Astrocyte of the cerebellum (primary cell): ENCODE measurements around the gene KCNIP4.

Experiments
- DNase-seq: peaks from one replicate; pipeline ENCODE4 v3.0.0-alpha.2; 2011; ENCODE audit warnings: low read depth
- H3K4me3 ChIP-seq: 2 replicates; pipeline ENCODE4 v1.5.1; 2011; ENCODE audit warnings: mild to moderate bottlenecking, low read depth, low read length, moderate library complexity
- CTCF ChIP-seq: IDR thresholded peaks from 2 replicates; pipeline ENCODE4 v1.5.1; 2012; ENCODE audit warnings: low read length, low read depth, moderate library complexity, mild to moderate bottlenecking; ENCODE audit errors: missing control alignments
- in situ Hi-C: cut with HindIII; loops from 2 replicates; pipeline ENCODE4 v1.10.0; 2017; ENCODE audit warnings: low sequenced_read_pairs

Gene KCNIP4

DNA sequence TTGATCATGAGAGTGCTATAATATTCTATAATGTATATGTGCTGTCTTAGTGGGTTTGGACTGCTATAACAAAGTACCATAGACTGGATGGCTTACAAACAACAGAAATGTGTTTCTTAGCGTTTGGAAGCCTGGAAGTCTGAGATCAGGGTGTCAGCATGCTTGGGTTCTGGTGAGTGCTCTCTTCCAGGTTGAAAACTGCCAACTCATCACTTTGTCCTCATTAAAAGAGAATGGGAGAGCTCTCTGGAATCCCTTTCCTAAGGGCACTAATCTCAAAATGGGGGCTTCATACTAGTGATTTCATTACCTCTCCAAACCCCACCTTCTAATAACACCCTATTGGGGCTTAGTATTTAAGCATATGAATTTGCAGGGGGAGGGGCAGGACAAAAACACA is 33.5 kb upstream of the KCNIP4 start:
- no peak overlapping the region for H3K4me3 ChIP-seq
- no peak for DNase-seq
- in situ Hi-C loops = no loop called here
- TF ChIP-seq CTCF = no peak

- in situ Hi-C loops = no loop called here
- no peak for TF ChIP-seq CTCF
- no peak for DNase-seq
- no peak overlapping the region for H3K4me3 ChIP-seq
These were observed 30.6 kb upstream of the KCNIP4 start for GRCh38 chr4:21979196-21979595.

- no peak for DNase-seq
- in situ Hi-C loops = no loop called here
These were observed 27.6 kb upstream of the KCNIP4 start for GRCh38 chr4:21976166-21976565.

DNA sequence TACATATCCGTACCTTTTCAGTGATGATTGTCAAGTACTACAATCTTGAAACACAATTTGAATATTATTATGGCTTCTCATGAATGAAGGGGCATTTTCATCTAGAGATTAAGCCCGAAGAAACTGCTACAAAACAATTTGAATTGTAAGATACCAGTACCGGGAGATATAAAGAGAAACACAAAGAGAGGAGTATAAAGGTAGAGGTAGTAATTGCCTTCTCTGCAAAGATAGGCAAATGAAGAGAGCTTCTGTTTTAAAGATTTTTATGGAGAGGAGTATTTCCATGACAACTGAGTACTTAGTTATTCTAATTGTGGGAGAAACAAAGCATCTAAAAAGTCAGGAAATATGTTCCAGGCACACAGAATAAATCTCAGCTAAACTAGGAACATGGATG is 25.3 kb upstream of the KCNIP4 start:
- in situ Hi-C loops = no loop called here
- DNase-seq = no peak
- H3K4me3 ChIP-seq = no peak overlapping the region
- TF ChIP-seq CTCF = no peak

More at GRCh38 chr4:21976166-21976565, 27.6 kb upstream of the KCNIP4 start:
- no peak overlapping the region for H3K4me3 ChIP-seq
- no peak for TF ChIP-seq CTCF

- no peak for DNase-seq
- in situ Hi-C loops = no loop called here
- no peak overlapping the region for H3K4me3 ChIP-seq
- TF ChIP-seq CTCF = no peak
These were observed 16.3 kb upstream of the KCNIP4 start for GRCh38 chr4:21964762-21965319.

DNA sequence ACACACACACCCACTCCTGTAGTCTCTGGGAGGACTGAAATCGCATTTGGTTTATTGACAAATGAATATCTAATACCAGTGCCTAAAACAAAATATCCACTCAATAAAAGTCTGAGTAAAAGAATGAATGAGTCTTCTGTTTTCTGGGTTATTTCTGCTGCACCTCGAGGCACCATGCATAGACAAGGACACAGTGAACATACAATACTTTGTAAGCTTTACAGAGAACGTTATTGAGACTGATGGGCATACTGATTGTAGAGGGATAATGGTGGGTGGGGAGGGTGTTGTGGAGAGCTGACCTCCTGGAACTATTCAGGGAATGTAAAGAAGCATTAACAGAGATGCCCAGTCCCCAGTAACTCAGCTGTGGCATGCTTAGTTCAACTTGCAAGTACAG is 14.1 kb upstream of the KCNIP4 start:
- DNase-seq = no peak
- TF ChIP-seq CTCF = no peak
- in situ Hi-C loops = no loop called here
- no peak overlapping the region for H3K4me3 ChIP-seq

DNA sequence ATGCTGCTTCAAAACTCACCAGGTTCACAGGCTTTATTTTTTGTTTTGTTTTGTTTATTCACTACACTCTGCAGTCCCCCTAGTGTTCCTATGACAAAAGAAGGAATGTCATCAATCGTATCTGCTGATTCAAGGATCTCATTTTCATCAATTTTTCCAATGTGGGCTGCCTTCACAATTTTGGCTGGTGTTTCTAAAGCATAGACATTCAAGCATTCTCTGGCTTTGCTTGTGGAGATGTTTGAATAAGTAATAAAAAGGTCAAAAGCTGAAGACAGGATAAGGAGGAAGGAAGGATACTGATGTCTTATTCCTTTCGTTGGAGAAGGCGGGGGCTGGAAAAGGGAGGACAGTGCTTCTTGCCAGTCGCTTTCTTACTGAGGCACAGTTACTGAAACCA is 12.2 kb upstream of the KCNIP4 start:
- H3K4me3 ChIP-seq = no peak overlapping the region
- no peak for DNase-seq
- in situ Hi-C loops = no loop called here
- TF ChIP-seq CTCF = no peak
